ENCODE measurements around the gene RASAL2. TPM values are rescaled to one million over a fixed set of nuclear protein-coding genes. Genes with fewer than 3 reads are reported as not detected.
"Not testable (repeated sequence)": the region's sequence is repeated elsewhere in the genome, so short reads cannot be mapped to it uniquely, and the experiment has no call there.

RASAL2 gene
- total RNA-seq, 1 donor from 2014 or later = 30.2 TPM

- intact Hi-C loops (cut with DNase I); DNase-seq (ENCODE audit: missing footprints); ATAC-seq: not testable (repeated sequence)
Observed at GRCh38 chr1:178248284-178248683, 154.4 kb downstream of the RASAL2 start.

GRCh38 chr1:178253581-178253980 lies 159.7 kb downstream of the RASAL2 start:
- DNase-seq (ENCODE audit: missing footprints); ATAC-seq; intact Hi-C loops (cut with DNase I): not testable (repeated sequence)

GRCh38 chr1:178254433-178254832 lies 160.5 kb downstream of the RASAL2 start:
- no peak for ATAC-seq
- intact Hi-C loops (cut with DNase I) = no loop called here
- DNase-seq (ENCODE audit: missing footprints) = no peak

GRCh38 chr1:178258536-178258935 lies 164.6 kb downstream of the RASAL2 start:
- DNase-seq (ENCODE audit: missing footprints) = no peak
- intact Hi-C loops (cut with DNase I) = no loop called here
- no peak for ATAC-seq

- intact Hi-C loops (cut with DNase I) = no loop called here
- DNase-seq (ENCODE audit: missing footprints) (no peak), ATAC-seq (no peak)
Observed at GRCh38 chr1:178262120-178262500, 168.2 kb downstream of the RASAL2 start.

- DNase-seq (ENCODE audit: missing footprints) = no peak
- no peak for ATAC-seq
- intact Hi-C loops (cut with DNase I) = no loop called here
Observed at GRCh38 chr1:178263341-178263740, 169.4 kb downstream of the RASAL2 start.

GRCh38 chr1:178266113-178266512 lies 172.2 kb downstream of the RASAL2 start:
- DNase-seq (ENCODE audit: missing footprints) = no peak
- ATAC-seq = no peak
- intact Hi-C loops (cut with DNase I) = no loop called here

- ATAC-seq (no peak), DNase-seq (ENCODE audit: missing footprints) (no peak)
- intact Hi-C loops (cut with DNase I) = no loop called here
Observed at GRCh38 chr1:178266619-178267066, 172.7 kb downstream of the RASAL2 start.

- ATAC-seq = no peak
- no peak for DNase-seq (ENCODE audit: missing footprints)
- intact Hi-C loops (cut with DNase I) = no loop called here
Observed at GRCh38 chr1:178267646-178268094, 173.8 kb downstream of the RASAL2 start.

- DNase-seq (ENCODE audit: missing footprints) (no peak), ATAC-seq (no peak)
- intact Hi-C loops (cut with DNase I) = loop anchor here (10.0 kb wide), 1 partner anchor 317 kb away; no protein-coding TSS in a partner anchor
Observed at GRCh38 chr1:178271471-178271870, 177.6 kb downstream of the RASAL2 start.

- DNase-seq (ENCODE audit: missing footprints) = no peak
- intact Hi-C loops (cut with DNase I) = loop anchor here (10.0 kb wide), 1 partner anchor 319 kb away; no protein-coding TSS in a partner anchor
Observed at GRCh38 chr1:178273707-178274410, 180.0 kb downstream of the RASAL2 start.

GRCh38 chr1:178275049-178275448 lies 181.1 kb downstream of the RASAL2 start:
- ATAC-seq (no peak), DNase-seq (ENCODE audit: missing footprints) (no peak)
- intact Hi-C loops (cut with DNase I) = loop anchor here (10.0 kb wide), 1 partner anchor 320 kb away; no protein-coding TSS in a partner anchor

More at GRCh38 chr1:178273707-178274410, 180.0 kb downstream of the RASAL2 start:
- ATAC-seq = no peak

- DNase-seq (ENCODE audit: missing footprints) (no peak), ATAC-seq (no peak)
- intact Hi-C loops (cut with DNase I) = loop anchor here (10.0 kb wide), 1 partner anchor 321 kb away; no protein-coding TSS in a partner anchor
Observed at GRCh38 chr1:178275553-178275952, 181.6 kb downstream of the RASAL2 start.

- intact Hi-C loops (cut with DNase I) = loop anchor here (10.0 kb wide), 1 partner anchor 323 kb away; no protein-coding TSS in a partner anchor
- DNase-seq (ENCODE audit: missing footprints) (no peak), ATAC-seq (no peak)
Observed at GRCh38 chr1:178277793-178278530, 184.1 kb downstream of the RASAL2 start.

GRCh38 chr1:178278916-178279686 lies 185.2 kb downstream of the RASAL2 start:
- ATAC-seq (no peak), DNase-seq (ENCODE audit: missing footprints) (no peak)
- intact Hi-C loops (cut with DNase I) = loop anchor here (10.0 kb wide), 1 partner anchor 324 kb away; no protein-coding TSS in a partner anchor

GRCh38 chr1:178282949-178283367 lies 189.1 kb downstream of the RASAL2 start:
- intact Hi-C loops (cut with DNase I) = loop anchor here (2.0 to 5.0 kb wide), 2 partner anchors 191 to 252 kb away; partner anchors contain the start of gene RASAL2
- no peak for ATAC-seq

GRCh38 chr1:178283409-178283808 lies 189.5 kb downstream of the RASAL2 start:
- DNase-seq (ENCODE audit: missing footprints) (no peak), ATAC-seq (no peak)
- intact Hi-C loops (cut with DNase I) = loop anchor here (2.0 to 5.0 kb wide), 2 partner anchors 191 to 253 kb away; partner anchors contain the start of gene RASAL2

More at GRCh38 chr1:178282949-178283367, 189.1 kb downstream of the RASAL2 start:
- no peak for DNase-seq (ENCODE audit: missing footprints)

- intact Hi-C loops (cut with DNase I) = loop anchor here (5.0 kb wide), 1 partner anchor 192 kb away; the partner anchor contains the start of gene RASAL2
- DNase-seq (ENCODE audit: missing footprints) (no peak), ATAC-seq (no peak)
Observed at GRCh38 chr1:178284058-178284457, 190.2 kb downstream of the RASAL2 start.
